Epithelial cell of alveolus of lung (primary cell): ENCODE results near the gene TERB1. TPM values are rescaled to one million over a fixed set of nuclear protein-coding genes. Genes with fewer than 3 reads are reported as not detected.

Source experiments
- total RNA-seq: library from RNA; depleted of rRNA; stranded (reverse); fragments of >200 nt; gene quantifications from 2 replicates; pipeline ENCODE4 v1.2.1, GENCODE V29; 2015

TERB1 gene, protein sequence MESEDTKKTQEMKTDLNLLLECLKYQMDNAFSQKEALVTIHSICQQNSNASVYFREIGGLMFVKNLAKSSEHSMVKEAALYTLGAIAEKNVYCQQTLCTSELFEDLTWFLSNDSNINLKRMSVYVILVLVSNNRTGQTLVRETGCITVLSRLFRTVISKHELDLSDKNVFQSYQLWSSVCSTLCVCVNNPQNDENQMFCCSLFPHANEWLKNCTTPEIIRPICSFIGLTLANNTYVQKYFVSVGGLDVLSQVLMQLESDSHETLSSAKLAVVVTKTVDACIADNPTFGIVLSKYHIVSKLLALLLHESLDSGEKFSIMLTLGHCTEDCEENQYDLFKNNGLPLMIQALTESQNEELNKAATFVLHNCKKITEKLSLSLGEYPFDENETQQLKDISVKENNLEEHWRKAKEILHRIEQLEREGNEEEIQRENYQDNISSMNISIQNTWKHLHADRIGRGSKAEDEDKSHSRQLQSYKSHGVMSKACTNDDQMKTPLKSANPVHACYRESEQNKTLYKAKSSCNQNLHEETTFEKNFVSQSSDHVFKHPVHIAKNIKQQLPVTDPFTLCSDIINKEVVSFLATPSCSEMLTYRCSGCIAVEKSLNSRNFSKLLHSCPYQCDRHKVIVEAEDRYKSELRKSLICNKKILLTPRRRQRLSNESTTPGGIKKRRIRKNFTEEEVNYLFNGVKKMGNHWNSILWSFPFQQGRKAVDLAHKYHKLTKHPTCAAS
- not detected in 2 replicates for total RNA-seq

DNA sequence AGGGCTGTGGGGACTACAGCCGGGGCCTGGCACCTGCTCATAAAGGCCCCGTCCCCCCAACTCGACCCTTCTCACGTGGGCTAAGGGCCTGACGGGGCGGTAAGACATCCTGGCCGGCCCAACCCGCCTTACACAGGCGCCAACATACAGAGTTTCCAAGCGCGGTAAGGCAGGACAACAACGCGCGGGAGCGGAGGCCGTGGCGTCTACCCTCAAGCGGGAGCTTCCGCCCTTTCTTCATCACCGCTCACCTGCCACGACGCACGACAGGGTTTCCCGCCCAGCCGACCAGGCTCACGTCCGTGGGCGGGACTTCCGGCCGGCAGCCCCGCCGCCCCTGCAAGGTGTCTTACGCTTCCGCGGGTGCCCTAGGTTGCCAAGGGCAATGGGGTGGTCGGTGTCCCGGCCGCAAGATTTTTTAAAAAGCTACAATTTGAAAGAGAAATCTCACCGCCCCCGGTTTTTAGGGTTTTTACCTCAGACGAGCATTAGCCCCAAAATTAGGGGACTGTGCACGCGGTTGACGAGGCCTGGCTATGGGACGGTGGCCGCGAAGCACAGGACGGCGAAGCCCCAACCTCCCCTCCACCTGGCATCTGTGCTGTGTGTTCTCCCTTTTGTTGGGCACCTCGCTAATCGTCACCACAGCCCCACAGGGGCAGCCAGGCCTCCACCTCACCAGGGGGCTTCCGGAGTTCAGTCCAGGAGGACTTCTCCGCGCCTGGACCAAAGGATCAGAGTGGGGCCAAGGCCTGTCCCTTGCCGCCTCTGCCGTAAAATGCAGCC, at the start of gene TERB1:
Gene TERB1 (minus strand): TSS at position 265 of the 786 bp plus-strand sequence. CDS start 4,786 bp downstream, outside the sequence.

DNA sequence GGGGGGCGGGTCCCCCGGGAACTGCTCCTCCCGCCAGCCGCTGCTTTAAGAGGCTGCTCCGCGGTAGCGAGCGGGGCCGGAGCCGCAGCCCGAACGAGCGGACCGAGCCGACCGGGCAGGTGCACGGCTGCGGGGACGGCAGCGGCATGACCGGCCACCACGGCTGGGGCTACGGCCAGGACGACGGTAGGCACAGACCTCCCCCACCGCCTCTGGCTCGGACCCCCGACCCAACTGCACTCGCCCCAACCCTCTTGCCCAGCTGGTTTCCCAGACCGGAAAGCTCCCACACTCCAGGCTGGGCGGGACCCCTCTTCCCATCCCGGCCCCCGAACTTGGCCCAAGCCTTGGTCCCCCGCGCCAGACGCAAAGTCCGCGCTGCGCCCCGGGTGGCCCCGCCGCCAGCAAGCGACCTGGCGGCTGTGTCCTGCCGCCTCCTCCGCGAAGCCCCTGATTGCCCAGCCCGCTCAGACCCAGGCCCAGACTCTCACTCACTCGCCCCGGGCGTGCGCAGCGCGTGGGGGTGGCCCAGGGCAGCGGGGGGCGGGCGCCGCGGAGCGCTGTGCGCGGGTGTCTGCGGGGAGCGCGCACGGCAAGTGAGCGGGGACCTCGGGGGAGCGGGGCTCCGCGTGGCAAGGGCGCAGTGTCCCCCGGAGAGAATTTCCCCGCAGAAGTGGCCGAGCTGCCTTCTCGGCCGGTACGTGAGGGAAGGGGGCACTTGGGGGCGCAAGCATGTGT, 43.1 kb upstream of the TERB1 start, which contains the start of gene CA7:
Gene CA7 (plus strand): TSS at position 73 of the 738 bp plus-strand sequence. CDS start 74 bp downstream, at position 147.

DNA sequence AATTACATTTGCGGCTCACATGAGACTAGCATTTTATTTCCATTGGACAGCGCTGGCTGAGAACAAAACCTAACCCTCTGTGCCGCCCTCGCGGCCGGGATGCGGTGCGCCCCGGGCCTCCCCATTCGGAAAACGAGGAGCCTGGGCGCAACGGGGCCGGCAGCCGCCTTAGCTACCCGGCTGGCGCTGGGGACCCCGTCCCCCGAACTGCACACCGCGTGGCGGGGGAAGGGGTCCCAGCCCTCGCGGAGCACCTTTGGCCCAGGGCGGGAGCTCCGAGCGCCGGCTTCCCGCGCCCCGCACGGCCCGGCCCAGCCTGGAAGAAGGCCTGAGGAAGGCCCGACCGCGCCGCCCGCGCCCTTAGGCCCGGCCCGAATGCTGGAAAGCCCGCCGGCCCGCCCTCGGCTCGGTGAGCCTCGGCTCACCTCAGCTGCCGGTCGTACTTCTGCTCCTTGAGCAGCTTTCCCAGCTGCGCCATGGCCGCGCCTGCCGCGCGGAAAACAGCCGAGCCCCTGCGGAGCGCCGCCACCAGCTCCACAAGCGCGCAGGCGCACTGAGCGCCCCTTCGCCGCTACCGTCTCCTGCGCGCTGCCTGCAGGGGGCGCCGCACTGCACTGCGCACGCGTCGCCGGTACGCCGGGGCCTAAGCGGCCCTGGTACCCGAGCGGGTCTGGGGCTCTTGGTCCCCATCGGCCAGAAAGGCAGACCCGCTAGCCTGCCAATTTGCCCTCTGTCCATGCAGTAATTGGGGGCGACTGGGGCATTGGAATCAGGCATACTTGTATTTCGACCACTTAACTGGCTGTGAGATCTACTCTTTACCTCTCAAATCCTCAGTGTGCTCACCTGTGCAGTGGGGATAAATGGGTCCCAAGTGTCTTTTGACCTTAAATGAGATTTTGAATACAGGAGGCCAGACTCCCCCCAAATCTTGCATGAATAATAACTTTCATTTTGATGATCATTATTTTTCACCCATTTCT, 29.3 kb upstream of the TERB1 start, which contains the start of gene NAE1:
Gene NAE1 (minus strand): TSS at position 555 of the 983 bp plus-strand sequence. CDS start 77 bp downstream, at position 478.

DNA sequence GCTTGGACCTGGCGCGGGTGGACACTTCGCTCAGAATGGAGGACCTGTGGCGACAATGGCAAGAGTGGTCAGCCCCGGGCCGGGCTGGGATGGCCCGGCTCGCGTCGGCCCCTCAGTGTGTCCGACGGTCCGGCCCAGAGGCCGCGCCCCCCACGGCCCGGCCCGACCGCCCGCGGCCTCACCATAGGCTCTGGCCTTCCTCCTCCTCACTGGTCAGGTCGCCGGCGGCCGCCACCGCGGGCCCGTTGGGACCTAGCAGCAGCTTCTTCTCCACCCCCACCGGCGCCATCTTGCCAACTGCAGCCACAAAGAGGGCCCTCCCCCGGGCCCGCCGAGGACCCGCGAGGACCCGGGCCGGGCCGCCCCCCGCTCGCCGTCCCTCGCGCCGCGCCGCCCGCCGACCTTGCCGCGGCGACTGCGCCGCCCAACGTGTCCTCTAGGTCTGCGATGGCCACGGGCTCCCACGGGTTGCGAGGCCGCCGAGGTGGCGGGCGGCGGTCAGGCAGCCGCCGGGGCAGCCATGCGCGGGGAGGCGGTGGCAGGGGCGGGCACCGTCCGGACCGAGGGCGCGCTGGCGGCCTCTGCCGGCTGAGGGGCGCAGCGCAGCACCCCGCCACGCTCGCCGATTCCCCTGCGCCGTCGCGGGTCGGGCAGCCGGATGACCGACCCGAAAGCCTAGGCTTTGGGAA, 49.9 kb downstream of the TERB1 start, which contains the start of gene DYNC1LI2:
Gene DYNC1LI2 (minus strand): TSS at position 307 of the 689 bp plus-strand sequence. CDS start 18 bp downstream, at position 289.

Other genes with a start within 250 kb of the TERB1 start
- gene CKLF, start 249.0 kb downstream of the TERB1 start, total RNA-seq, result 34.7 and 63.6 TPM in 2 replicates
- 1.1 and 3.4 TPM in 2 replicates for gene CMTM1, start 235.1 kb downstream of the TERB1 start, total RNA-seq
- gene CMTM2, start 222.1 kb downstream of the TERB1 start, total RNA-seq, result not detected in 2 replicates
- gene CMTM3, start 196.9 kb downstream of the TERB1 start, total RNA-seq, result 60.4 and 80.2 TPM in 2 replicates
- 15.0 and 19.4 TPM in 2 replicates for gene CMTM4, start 104.8 kb downstream of the TERB1 start, total RNA-seq
- 50.6 and 75.2 TPM in 2 replicates for gene DYNC1LI2, start 50.0 kb downstream of the TERB1 start, total RNA-seq
- gene NAE1, start 29.4 kb upstream of the TERB1 start, total RNA-seq, result 45.8 and 58.7 TPM in 2 replicates
- not detected in 2 replicates for gene CA7, start 42.8 kb upstream of the TERB1 start, total RNA-seq
- 6.6 and 45.2 TPM in 2 replicates for gene PDP2, start 78.9 kb upstream of the TERB1 start, total RNA-seq
- gene CDH16, start 117.3 kb upstream of the TERB1 start, total RNA-seq, result not detected in 2 replicates
- gene RRAD, start 124.0 kb upstream of the TERB1 start, total RNA-seq, result 3.8 and 7.5 TPM in 2 replicates
- 129 and 149 TPM in 2 replicates for gene CIAO2B, start 132.8 kb upstream of the TERB1 start, total RNA-seq
- gene CES2, start 133.9 kb upstream of the TERB1 start, total RNA-seq, result 19.0 and 22.8 TPM in 2 replicates
- 0.24 TPM in 1 of 2 replicates, not detected in the other for gene CES3, start 159.7 kb upstream of the TERB1 start, total RNA-seq
- 0.65 and 2.4 TPM in 2 replicates for gene CES4A, start 187.0 kb upstream of the TERB1 start, total RNA-seq
- 39.8 and 48.2 TPM in 2 replicates for gene CBFB, start 227.6 kb upstream of the TERB1 start, total RNA-seq